Thymus (tissue), 11 donors: Measurements from ENCODE around the gene SPRR5. TPM values are rescaled to one million over a fixed set of nuclear protein-coding genes. Genes with fewer than 3 reads are reported as not detected.

Source experiments
- DNase-seq, 9 donors: peaks; one replicate each; pipeline ENCODE4 v3.0.0-alpha.2; 2013; ENCODE audit warnings: low spot score in 9 of 9, low read depth in 6 of 9, missing footprints in 1 of 9
- H3K27ac ChIP-seq, 2 donors: one replicate each; pipeline ENCODE4 v1.5.1; 2013; ENCODE audit warnings: control low read depth in 1 of 2, low read depth in 1 of 2, low read length in 1 of 2, mild to moderate bottlenecking in 1 of 2, moderate library complexity in 1 of 2
- H3K27me3 ChIP-seq, 2 donors: one replicate each; pipeline ENCODE4 v1.5.1; 2013; ENCODE audit warnings: low read length in 1 of 2; ENCODE audit not compliant: control insufficient read depth in 2 of 2, insufficient read depth in 1 of 2
- H3K36me3 ChIP-seq, 2 donors: one replicate each; pipeline ENCODE4 v1.5.1; 2013; ENCODE audit warnings: low read length in 1 of 2, mild to moderate bottlenecking in 1 of 2, moderate library complexity in 1 of 2; ENCODE audit not compliant: control insufficient read depth in 2 of 2, insufficient read depth in 2 of 2
- H3K4me1 ChIP-seq, 2 donors: one replicate each; pipeline ENCODE4 v1.5.1; 2013; ENCODE audit warnings: low read length in 2 of 2; ENCODE audit not compliant: control insufficient read depth in 2 of 2, insufficient read depth in 2 of 2
- H3K4me3 ChIP-seq, 2 donors: one replicate each; pipeline ENCODE4 v1.5.1; 2013; ENCODE audit warnings: low read length in 2 of 2, control low read depth in 1 of 2, mild to moderate bottlenecking in 1 of 2
- H3K9me3 ChIP-seq, 2 donors: one replicate each; pipeline ENCODE4 v1.5.1; 2013; ENCODE audit warnings: low read length in 1 of 2, mild to moderate bottlenecking in 1 of 2; ENCODE audit not compliant: control insufficient read depth in 2 of 2, insufficient read depth in 1 of 2
- WGBS: extraction: QIAGEN DNeasy Blood & Tissue Kit; methylation state at CpG from one replicate; pipeline ENCODE4 v1.1.7; 2013; 5-methylcytosine and 5-hydroxymethylcytosine counted together
- polyA plus RNA-seq: library from polyadenylated mRNA; stranded (reverse); fragments of 200-250 nt; gene quantifications from one replicate; pipeline ENCODE4 v1.2.3, GENCODE V29; 2013
- total RNA-seq: library from RNA; stranded (reverse); fragments of 120-200 nt; gene quantifications from one replicate; pipeline ENCODE4 v1.2.4, GENCODE V29; 2013
- donor health status: healthy.

The SPRR5 gene
- total and polyA plus RNA-seq, 2 donors = 0.37 TPM; not detected in 1

GRCh38 chr1:152986578-152986977, 39.6 kb downstream of the SPRR5 start:
- no peaks in the 10 kb centered on the region for H3K27me3 ChIP-seq
- H3K9me3 ChIP-seq = no peaks in the 10 kb centered on the region
- no peak for DNase-seq
- H3K27ac ChIP-seq = no peak overlapping the region
- WGBS = 96% methylated on average over 2 of the region's 2 CpGs
- no peak overlapping the region for H3K4me3 ChIP-seq
- no peaks in the 10 kb centered on the region for H3K4me1 ChIP-seq
- no peaks in the 10 kb centered on the region for H3K36me3 ChIP-seq

GRCh38 chr1:152993186-152993585, 46.2 kb downstream of the SPRR5 start:
- H3K4me3 ChIP-seq = no peak overlapping the region
- no peaks in the 10 kb centered on the region for H3K27me3 ChIP-seq
- no peaks in the 10 kb centered on the region for H3K9me3 ChIP-seq
- H3K27ac ChIP-seq = no peak overlapping the region
- DNase-seq = no peak
- H3K36me3 ChIP-seq = no peaks in the 10 kb centered on the region
- H3K4me1 ChIP-seq = no peaks in the 10 kb centered on the region
- 82% methylated on average over 6 of the region's 6 CpGs for WGBS

DNA sequence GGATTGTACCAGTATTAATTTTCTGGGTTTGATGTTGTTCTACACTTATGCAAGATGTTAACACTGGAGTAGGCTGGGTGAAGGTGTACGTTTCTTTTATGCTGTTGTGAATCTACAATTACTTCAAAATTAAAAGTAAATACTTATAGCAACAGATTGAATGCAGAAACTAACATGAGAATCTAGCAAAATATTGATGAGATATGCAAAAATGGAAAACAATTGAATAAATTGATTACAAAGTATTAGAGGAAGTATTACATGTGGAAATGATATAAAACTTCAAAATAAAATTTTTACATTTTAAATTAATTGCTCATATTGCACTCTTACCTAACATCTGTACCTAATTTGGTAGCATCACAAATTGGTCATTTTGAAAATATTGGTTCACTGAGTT, 48.8 kb downstream of the SPRR5 start:
- Histone ChIP-seq H3K4me3 (no peak overlapping the region), H3K27me3 (no peaks in the 10 kb centered on the region), H3K9me3 (no peaks in the 10 kb centered on the region), H3K36me3 (no peaks in the 10 kb centered on the region), H3K27ac (no peak overlapping the region), H3K4me1 (no peaks in the 10 kb centered on the region)
- no peak for DNase-seq
- 50% methylated on average over 1 of the region's 1 CpG for WGBS

DNA sequence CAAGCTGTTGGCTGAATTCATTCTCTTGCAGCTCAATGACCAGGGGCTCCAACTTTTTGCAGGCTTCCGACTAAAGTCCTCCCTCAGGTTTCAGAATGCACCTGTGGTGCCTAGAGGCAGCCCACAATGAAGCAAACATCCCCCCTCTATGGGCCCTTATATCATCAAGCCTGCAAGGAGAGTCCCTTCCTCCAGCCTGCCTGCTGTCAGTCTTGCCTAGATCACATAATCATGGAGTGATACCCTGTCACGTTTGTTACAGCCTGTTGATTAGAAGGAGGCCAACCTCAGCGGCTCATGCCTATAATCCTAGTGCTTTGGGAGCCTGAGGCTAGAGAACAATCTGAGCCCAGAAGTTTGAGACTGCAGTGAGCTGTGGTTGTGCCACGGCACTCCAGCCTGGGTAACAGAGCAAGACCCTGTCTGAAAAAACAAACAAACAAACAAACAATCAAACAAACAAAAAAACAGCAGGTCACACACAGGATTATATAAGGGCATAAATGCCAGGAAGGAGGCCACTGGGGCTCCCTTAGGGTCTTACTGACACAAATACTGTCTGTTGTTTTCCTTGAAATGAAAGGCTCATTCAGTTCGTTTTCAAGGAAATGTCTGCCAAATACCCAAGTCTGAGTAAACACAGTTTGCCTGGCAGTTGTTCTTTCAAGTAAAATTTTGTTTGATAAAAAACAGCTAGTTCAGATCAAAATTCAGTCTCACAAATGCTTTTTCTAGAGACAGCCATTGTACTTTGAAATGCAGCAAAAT, 49.8 kb downstream of the SPRR5 start:
- Histone ChIP-seq H3K4me3 (no peak overlapping the region), H3K27ac (no peak overlapping the region), H3K27me3 (no peaks in the 10 kb centered on the region), H3K36me3 (no peaks in the 10 kb centered on the region), H3K9me3 (no peaks in the 10 kb centered on the region), H3K4me1 (no peaks in the 10 kb centered on the region)
- DNase-seq = no peak
- 23% methylated on average over 5 of the region's 5 CpGs for WGBS

DNA sequence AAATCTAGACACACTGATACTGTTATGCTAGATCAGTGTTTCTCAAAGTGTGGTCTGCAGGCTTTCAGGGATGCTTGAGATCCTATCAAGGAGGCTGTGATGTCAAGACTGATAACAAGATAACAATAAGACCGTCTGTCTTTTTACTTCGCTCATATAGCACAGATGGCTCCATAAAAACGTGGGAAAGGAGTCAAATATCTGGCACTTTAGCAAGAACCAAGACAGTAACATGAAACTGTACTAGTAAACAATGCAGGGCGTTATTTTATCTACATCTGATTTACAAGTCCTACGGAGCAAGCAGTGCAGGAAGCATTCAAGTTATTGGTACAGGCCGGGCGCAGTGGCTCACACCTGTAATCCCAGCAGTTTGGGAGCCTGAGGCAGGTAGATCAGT, 50.9 kb downstream of the SPRR5 start:
- H3K27me3 ChIP-seq = no peaks in the 10 kb centered on the region
- WGBS = 56% methylated on average over 7 of the region's 7 CpGs
- no peak overlapping the region for H3K27ac ChIP-seq

GRCh38 chr1:152998476-152998875, 51.5 kb downstream of the SPRR5 start:
- no peak overlapping the region for H3K4me3 ChIP-seq
- H3K9me3 ChIP-seq = no peaks in the 10 kb centered on the region
- H3K27ac ChIP-seq = no peak overlapping the region
- H3K4me1 ChIP-seq = no peaks in the 10 kb centered on the region
- no peak for DNase-seq
- H3K36me3 ChIP-seq = no peaks in the 10 kb centered on the region
- 91% methylated on average over 4 of the region's 4 CpGs for WGBS
- no peaks in the 10 kb centered on the region for H3K27me3 ChIP-seq

More for the DNA sequence above, 50.9 kb downstream of the SPRR5 start:
- DNase-seq = no peak
- no peak overlapping the region for H3K4me3 ChIP-seq
- H3K36me3 ChIP-seq = no peaks in the 10 kb centered on the region
- no peaks in the 10 kb centered on the region for H3K4me1 ChIP-seq
- no peaks in the 10 kb centered on the region for H3K9me3 ChIP-seq

Other genes with a start within 250 kb of the SPRR5 start
- gene LCE2A, start 248.9 kb upstream of the SPRR5 start, total RNA-seq = not detected
- 1.3 TPM for gene LCE2A, start 248.9 kb upstream of the SPRR5 start, polyA plus RNA-seq
- not detected for gene LCE4A, start 239.0 kb upstream of the SPRR5 start, total RNA-seq
- gene LCE4A, start 239.0 kb upstream of the SPRR5 start, polyA plus RNA-seq = not detected
- not detected for gene KPRP, start 189.2 kb upstream of the SPRR5 start, total RNA-seq
- 0.21 TPM for gene KPRP, start 189.2 kb upstream of the SPRR5 start, polyA plus RNA-seq
- gene LCE1F, start 172.1 kb upstream of the SPRR5 start, total RNA-seq = not detected
- 0.46 TPM for gene LCE1F, start 172.1 kb upstream of the SPRR5 start, polyA plus RNA-seq
- gene LCE1E, start 160.9 kb upstream of the SPRR5 start, total RNA-seq = not detected
- 0.30 TPM for gene LCE1E, start 160.9 kb upstream of the SPRR5 start, polyA plus RNA-seq
- not detected for gene LCE1D, start 150.5 kb upstream of the SPRR5 start, total RNA-seq
- 0.27 TPM for gene LCE1D, start 150.5 kb upstream of the SPRR5 start, polyA plus RNA-seq
- gene LCE1C, start 140.6 kb upstream of the SPRR5 start, total RNA-seq = 0.14 TPM
- gene LCE1C, start 140.6 kb upstream of the SPRR5 start, polyA plus RNA-seq = 3.0 TPM
- gene LCE1B, start 135.2 kb upstream of the SPRR5 start, total RNA-seq = not detected
- 0.68 TPM for gene LCE1B, start 135.2 kb upstream of the SPRR5 start, polyA plus RNA-seq
- gene LCE1A, start 119.7 kb upstream of the SPRR5 start, total RNA-seq = not detected
- gene LCE1A, start 119.7 kb upstream of the SPRR5 start, polyA plus RNA-seq = 1.0 TPM
- not detected for gene LCE6A, start 104.3 kb upstream of the SPRR5 start, total RNA-seq
- gene LCE6A, start 104.3 kb upstream of the SPRR5 start, polyA plus RNA-seq = 1.1 TPM
- gene LCE7A, start 87.2 kb upstream of the SPRR5 start, total RNA-seq = not detected
- gene LCE7A, start 87.2 kb upstream of the SPRR5 start, polyA plus RNA-seq = 0.32 TPM
- gene SMCP, start 68.9 kb upstream of the SPRR5 start, total RNA-seq = not detected
- gene SMCP, start 68.9 kb upstream of the SPRR5 start, polyA plus RNA-seq = 0.30 TPM
- 0.57 TPM for gene IVL, start 38.7 kb upstream of the SPRR5 start, total RNA-seq
- gene IVL, start 38.7 kb upstream of the SPRR5 start, polyA plus RNA-seq = 16.6 TPM
- gene SPRR4, start 23.4 kb downstream of the SPRR5 start, total RNA-seq = not detected
- gene SPRR4, start 23.4 kb downstream of the SPRR5 start, polyA plus RNA-seq = 2.1 TPM
- not detected for gene SPRR1A, start 36.9 kb downstream of the SPRR5 start, total RNA-seq
- gene SPRR1A, start 36.9 kb downstream of the SPRR5 start, polyA plus RNA-seq = 41.1 TPM
- gene SPRR3, start 54.5 kb downstream of the SPRR5 start, total RNA-seq = 0.28 TPM
- gene SPRR3, start 54.5 kb downstream of the SPRR5 start, polyA plus RNA-seq = 9.7 TPM
- 1.2 TPM for gene SPRR1B, start 84.0 kb downstream of the SPRR5 start, total RNA-seq
- gene SPRR1B, start 84.0 kb downstream of the SPRR5 start, polyA plus RNA-seq = 132 TPM
- gene SPRR2D, start 93.9 kb downstream of the SPRR5 start, total RNA-seq = 0.19 TPM
- 36.9 TPM for gene SPRR2D, start 93.9 kb downstream of the SPRR5 start, polyA plus RNA-seq
- gene SPRR2A, start 110.3 kb downstream of the SPRR5 start, total RNA-seq = 0.28 TPM
- 6.5 TPM for gene SPRR2A, start 110.3 kb downstream of the SPRR5 start, polyA plus RNA-seq
- not detected for gene SPRR2B, start 124.4 kb downstream of the SPRR5 start, total RNA-seq
- 3.1 TPM for gene SPRR2B, start 124.4 kb downstream of the SPRR5 start, polyA plus RNA-seq
- gene SPRR2E, start 147.3 kb downstream of the SPRR5 start, total RNA-seq = not detected
- gene SPRR2E, start 147.3 kb downstream of the SPRR5 start, polyA plus RNA-seq = 14.2 TPM
- gene SPRR2F, start 166.3 kb downstream of the SPRR5 start, total RNA-seq = 0.09 TPM
- gene SPRR2F, start 166.3 kb downstream of the SPRR5 start, polyA plus RNA-seq = 0.94 TPM
- gene SPRR2G, start 203.7 kb downstream of the SPRR5 start, total RNA-seq = 0.19 TPM
- 14.7 TPM for gene SPRR2G, start 203.7 kb downstream of the SPRR5 start, polyA plus RNA-seq